ENCODE results near the gene MAP3K1. TPM values are rescaled to one million over a fixed set of nuclear protein-coding genes. Genes with fewer than 3 reads are reported as not detected.
"Not testable (repeated sequence)": the region's sequence is repeated elsewhere in the genome, so short reads cannot be mapped to it uniquely, and the experiment has no call there.

MAP3K1 gene
- total RNA-seq, 2 experiments from 2014 or later, result 20.5 to 20.6 TPM

DNA sequence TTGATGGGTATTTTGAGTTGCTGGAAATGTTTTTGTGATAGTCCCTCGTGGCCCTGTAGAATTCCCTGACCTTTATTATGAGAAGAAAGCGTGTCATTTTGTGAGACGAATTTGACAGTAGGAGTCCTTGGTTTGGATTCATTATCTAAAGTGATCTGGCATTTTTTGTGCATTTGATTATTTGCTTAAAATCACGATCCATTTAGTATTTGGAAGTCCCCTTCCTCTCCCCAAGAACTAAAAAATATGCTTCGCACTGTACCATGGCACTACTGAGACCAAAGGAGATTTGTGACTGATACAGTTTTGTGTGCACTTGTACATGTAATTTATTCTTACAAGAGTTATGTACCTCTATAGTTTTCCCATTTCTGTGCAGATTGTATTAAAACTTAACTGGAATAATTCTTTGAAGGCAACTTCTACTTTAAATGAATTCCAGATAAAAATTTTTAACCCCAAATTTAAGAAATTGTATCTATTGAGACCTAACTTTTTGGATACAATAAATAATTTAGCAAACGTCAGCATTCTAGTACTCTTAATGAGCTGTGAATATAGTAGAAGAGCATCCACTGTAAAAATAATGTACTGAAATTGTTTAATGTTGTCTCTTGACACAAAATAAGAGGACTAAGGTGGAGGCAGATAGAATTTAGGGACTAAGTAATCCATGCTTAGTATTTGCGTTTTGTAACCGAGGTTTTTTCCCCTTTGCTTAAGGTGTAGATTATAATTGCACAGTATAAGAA, 2.1 kb downstream of the MAP3K1 start:
- H3K9me3 Mint-ChIP-seq, result no peaks in the 10 kb centered on the region
- H3K4me3 Mint-ChIP-seq, result peak overlapping the region; percentile 81
- peak overlapping the region; percentile 88 for H3K27ac Mint-ChIP-seq
- ChIA-PET CTCF (interaction anchor here (1.3 kb wide), 1 partner anchor 547 kb away, joined by 4 read pairs; no protein-coding TSS in a partner anchor), POLR2A (no interaction called here)
- H3K27me3 Mint-ChIP-seq, result no peaks in the 10 kb centered on the region
- peaks cover 52% of the 10 kb centered on the region for H3K4me1 Mint-ChIP-seq (ENCODE audit: low read depth)
- H3K36me3 Mint-ChIP-seq, result no peaks in the 10 kb centered on the region
- intact Hi-C loops (cut with micrococcal nuclease), result loop anchor here (1.0 to 10.0 kb wide), 8 partner anchors 12 to 673 kb away; partner anchors contain the start of genes MIER3 and SETD9
- DNase-seq, result no peak

DNA sequence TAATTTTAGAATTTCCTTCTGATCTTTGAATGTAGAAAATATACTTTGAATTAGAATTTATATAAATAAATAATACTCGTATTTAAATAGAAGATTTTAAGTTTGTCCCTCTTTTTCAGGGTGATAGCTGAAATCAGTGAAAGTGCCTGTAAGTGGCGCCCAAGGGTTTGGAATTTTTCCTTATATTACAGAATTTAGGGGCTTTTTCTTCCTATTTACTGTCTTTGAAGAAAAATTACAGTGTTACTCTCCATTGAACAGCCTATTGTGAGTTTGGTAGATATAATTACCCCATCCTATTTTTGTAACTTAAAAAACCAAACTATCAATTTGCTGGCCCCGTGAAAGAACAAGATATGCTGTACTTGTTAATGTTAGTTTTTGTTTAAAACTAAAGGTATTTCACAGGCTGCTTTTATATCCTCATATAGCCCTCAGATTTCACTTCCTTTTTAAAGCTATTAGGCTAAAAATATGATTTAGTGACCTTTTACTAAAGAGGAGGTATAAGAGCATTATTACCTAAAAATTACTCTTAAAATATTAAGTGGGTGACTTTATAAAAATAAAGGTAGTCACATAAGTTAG, 3.2 kb downstream of the MAP3K1 start:
- peaks cover 55% of the 10 kb centered on the region for H3K4me1 Mint-ChIP-seq (ENCODE audit: low read depth)
- no peaks in the 10 kb centered on the region for H3K9me3 Mint-ChIP-seq
- intact Hi-C loops (cut with micrococcal nuclease), result loop anchor here (5.0 to 10.0 kb wide), 6 partner anchors 81 to 674 kb away; partner anchors contain the start of genes MIER3 and SETD9
- peak overlapping the region; percentile 83 for H3K27ac Mint-ChIP-seq
- DNase-seq, result no peak
- H3K4me3 Mint-ChIP-seq, result peak overlapping the region; percentile 72
- H3K36me3 Mint-ChIP-seq, result no peaks in the 10 kb centered on the region
- ChIA-PET POLR2A (no interaction called here), CTCF (interaction anchor here (1.2 to 1.7 kb wide), 3 partner anchors 9 to 548 kb away, joined by 5 to 7 read pairs (median 6); no protein-coding TSS in a partner anchor)
- no peaks in the 10 kb centered on the region for H3K27me3 Mint-ChIP-seq

DNA sequence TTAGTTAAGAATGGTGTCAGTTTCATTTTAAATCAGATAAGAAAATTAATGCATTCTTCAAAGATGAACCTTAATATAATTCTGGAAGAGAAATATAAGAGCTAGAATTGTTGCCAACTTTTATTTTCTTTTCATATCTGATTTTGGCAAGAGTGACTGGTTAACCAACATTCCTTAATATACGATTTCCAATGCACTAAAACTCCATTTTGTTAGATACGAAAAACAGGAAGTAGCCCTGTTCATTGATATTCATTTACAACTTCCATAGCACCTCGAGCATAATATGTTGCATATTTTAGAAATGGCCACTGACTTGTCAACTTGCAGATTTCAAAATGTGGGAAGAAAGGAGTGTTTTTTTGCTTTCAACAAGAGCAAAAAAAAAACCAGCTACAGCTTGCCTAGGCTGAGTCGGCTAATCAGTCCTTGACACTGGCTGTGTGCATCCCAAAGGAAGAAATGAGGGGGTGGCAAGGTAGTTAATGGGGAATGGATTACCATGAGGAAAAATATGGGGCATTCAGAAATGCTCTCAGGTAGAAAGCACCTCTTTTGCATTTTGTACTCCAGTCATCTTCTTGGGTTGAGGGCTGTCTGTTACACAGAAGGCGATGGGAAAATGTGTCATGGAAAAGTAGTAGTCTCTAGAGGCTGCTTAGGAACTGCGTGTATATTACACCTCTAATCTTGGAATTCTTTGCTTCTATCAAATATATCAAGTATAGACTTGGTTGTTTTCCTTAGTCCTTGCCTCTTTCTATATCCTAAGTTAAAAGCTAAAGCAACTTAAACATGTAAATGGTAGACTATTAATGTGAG, 3.9 kb downstream of the MAP3K1 start:
- peaks cover 54% of the 10 kb centered on the region for H3K4me1 Mint-ChIP-seq (ENCODE audit: low read depth)
- no peaks in the 10 kb centered on the region for H3K9me3 Mint-ChIP-seq
- H3K27ac Mint-ChIP-seq, result peak overlapping the region; percentile 83
- intact Hi-C loops (cut with micrococcal nuclease), result loop anchor here (5.0 to 10.0 kb wide), 6 partner anchors 82 to 674 kb away; partner anchors contain the start of genes MIER3 and SETD9
- ChIA-PET CTCF (interaction anchor here (1.2 to 1.7 kb wide), 3 partner anchors 8 to 549 kb away, joined by 5 to 7 read pairs (median 6); no protein-coding TSS in a partner anchor), POLR2A (interaction anchor here (0.6 to 1.4 kb wide), 2 partner anchors 16 to 650 kb away, joined by 3 to 4 read pairs; no protein-coding TSS in a partner anchor)
- no peaks in the 10 kb centered on the region for H3K36me3 Mint-ChIP-seq
- peak overlapping the region; percentile 72 for H3K4me3 Mint-ChIP-seq
- no peaks in the 10 kb centered on the region for H3K27me3 Mint-ChIP-seq
- DNase-seq, result no peak

DNA sequence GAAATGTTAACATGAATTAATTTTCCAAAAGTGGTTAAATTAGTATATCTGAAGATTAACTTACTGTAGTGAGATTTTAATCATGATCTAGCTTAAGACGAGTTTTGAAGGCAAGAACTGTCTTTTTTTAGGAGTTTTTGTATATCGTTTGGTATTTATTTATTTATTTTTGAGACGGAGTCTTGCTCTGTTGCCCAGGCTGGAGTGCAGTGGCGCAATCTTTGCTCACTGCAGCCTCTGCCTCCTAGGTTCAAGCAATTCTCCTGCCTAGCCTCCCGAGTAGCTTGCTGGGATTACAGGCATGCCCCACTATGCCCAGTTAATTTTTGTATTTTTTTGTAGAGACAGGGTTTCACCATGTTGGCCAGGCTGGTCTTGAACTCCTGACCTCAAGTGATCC, 6.5 kb downstream of the MAP3K1 start:
- peaks cover 77% of the 10 kb centered on the region for H3K4me1 Mint-ChIP-seq (ENCODE audit: low read depth)
- POLR2A ChIA-PET, H3K9me3 Mint-ChIP-seq, H3K36me3 Mint-ChIP-seq, H3K4me3 Mint-ChIP-seq, H3K27ac Mint-ChIP-seq, CTCF ChIA-PET, DNase-seq, H3K27me3 Mint-ChIP-seq: not testable (repeated sequence)
- intact Hi-C loops (cut with micrococcal nuclease), result loop anchor here (10.0 kb wide), 1 partner anchor 827 kb away; the partner anchor contains the start of gene IL6ST

DNA sequence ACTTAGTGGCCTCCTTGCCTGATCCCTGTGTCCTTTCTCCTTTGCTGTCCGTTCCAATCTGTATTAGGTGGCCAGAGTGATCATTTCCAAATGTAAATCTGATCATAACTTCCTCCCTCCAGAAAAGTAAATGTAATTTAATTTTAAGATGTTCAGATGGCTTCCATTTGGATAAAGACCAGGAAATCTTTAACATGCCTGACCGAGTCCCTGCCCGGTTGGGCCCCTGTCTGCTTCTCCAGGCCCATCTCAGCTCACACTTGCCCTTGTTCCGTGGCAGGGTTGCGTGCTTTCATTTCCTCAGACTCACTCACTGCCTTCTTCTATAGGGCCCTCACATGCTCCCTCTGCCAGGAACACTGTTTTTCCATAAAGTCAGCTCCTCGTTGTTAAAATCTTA, 7.6 kb downstream of the MAP3K1 start:
- ChIA-PET CTCF (interaction anchor here (1.1 to 1.3 kb wide), 2 partner anchors 11 to 16 kb away, joined by 4 read pairs; no protein-coding TSS in a partner anchor), POLR2A (interaction anchor here (0.5 kb wide), 1 partner anchor 495 kb away, joined by 3 read pairs; no protein-coding TSS in a partner anchor)
- DNase-seq, result no peak
- Mint-ChIP-seq H3K4me1 (ENCODE audit: low read depth) (peaks cover 81% of the 10 kb centered on the region), H3K27ac (peak overlapping the region; percentile 39), H3K36me3 (no peaks in the 10 kb centered on the region), H3K27me3 (no peaks in the 10 kb centered on the region), H3K9me3 (no peaks in the 10 kb centered on the region), H3K4me3 (peak overlapping the region; percentile 2)
- intact Hi-C loops (cut with micrococcal nuclease), result loop anchor here (10.0 kb wide), 1 partner anchor 828 kb away; the partner anchor contains the start of gene IL6ST

DNA sequence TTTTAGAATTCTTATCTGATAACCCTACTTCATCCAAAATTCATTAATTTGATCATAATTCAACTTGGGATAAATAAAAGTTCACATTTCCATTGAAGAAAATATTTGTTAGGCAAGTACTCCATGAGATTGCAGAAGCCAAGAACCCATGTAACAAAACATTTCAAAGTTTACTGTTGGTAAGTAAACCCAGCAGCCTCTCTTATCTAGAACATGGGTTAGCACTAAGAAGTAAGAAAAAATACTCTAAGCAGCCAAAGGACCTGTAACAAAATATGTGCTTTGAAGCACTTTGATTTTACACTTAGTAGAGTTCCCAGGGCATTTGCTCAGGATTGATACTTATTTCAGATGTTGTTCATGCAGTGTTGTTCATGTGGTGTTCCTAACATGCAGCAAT, 8.7 kb downstream of the MAP3K1 start:
- CTCF ChIA-PET, result interaction anchor here (1.1 to 1.3 kb wide), 2 partner anchors 10 to 15 kb away, joined by 4 read pairs; no protein-coding TSS in a partner anchor
- intact Hi-C loops (cut with micrococcal nuclease), result loop anchor here (10.0 kb wide), 1 partner anchor 829 kb away; the partner anchor contains the start of gene IL6ST
- POLR2A ChIA-PET, result no interaction called here
- Mint-ChIP-seq H3K9me3 (no peaks in the 10 kb centered on the region), H3K4me3 (no peak overlapping the region), H3K27me3 (no peaks in the 10 kb centered on the region), H3K4me1 (ENCODE audit: low read depth) (peaks cover 86% of the 10 kb centered on the region), H3K27ac (peak overlapping the region; percentile 34), H3K36me3 (no peaks in the 10 kb centered on the region)
- DNase-seq, result no peak

DNA sequence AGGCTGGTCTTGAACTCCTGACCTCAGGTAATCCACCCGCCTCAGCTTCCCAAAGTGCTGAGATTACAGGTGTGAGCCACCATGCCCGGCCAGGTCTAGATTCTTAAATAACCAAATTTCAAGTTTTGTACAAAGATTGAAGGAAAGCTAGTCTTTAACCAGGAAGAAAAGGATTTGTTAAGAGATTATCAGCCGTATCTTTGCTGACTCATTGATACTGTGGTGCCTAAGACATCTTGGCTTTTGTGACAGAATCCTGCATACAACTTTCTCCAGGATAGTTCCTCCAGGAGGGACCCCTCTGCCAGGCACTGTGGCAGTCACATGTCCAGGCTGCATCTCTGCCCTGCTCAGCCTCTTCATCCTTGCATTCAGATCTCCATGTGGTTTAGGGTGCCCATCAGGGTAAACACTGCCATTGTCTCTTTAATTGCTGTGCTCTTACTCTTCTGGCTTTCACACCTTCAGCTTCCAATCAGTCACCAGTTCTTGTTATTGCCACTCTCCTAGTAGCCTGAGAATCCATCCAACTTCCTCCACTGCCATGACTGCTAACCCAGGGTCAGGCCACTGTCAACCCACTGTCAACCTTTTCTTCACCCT, 10.0 kb downstream of the MAP3K1 start:
- Mint-ChIP-seq H3K36me3 (no peaks in the 10 kb centered on the region), H3K27ac (peak overlapping the region; percentile 6), H3K4me3 (no peak overlapping the region), H3K9me3 (no peaks in the 10 kb centered on the region), H3K27me3 (no peaks in the 10 kb centered on the region), H3K4me1 (ENCODE audit: low read depth) (peaks cover 89% of the 10 kb centered on the region)
- ChIA-PET CTCF (interaction anchor here (5.9 kb wide), 1 partner anchor 12 kb away, joined by 46 read pairs; no protein-coding TSS in a partner anchor), POLR2A (interaction anchor here (1.4 kb wide), 1 partner anchor 13 kb away, joined by 4 read pairs; no protein-coding TSS in a partner anchor)
- DNase-seq, result no peak
- intact Hi-C loops (cut with micrococcal nuclease), result loop anchor here (10.0 kb wide), 1 partner anchor 831 kb away; the partner anchor contains the start of gene IL6ST

DNA sequence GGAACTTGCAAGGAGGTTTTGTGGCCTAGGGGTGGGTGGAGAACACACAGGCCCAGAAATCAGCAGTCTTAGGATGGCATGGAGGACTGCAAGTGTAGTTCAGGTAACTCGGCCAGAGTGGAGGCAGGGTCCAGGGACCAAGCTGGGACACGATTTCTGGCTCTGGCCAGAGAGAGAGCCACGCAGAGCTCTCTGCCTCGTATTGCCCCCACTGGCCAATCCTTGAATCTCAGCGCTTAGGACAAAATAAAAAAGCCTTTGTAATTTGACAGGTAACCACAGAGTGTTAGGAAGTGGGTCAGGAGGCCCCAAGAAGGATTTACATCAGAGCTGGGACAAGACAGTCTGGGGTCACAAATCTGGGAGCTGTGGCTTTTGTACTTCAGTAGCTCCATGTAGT, 11.7 kb downstream of the MAP3K1 start:
- CTCF ChIA-PET, result interaction anchor here (0.6 to 5.9 kb wide), 8 partner anchors 8 to 562 kb away, joined by 3 to 46 read pairs (median 4); no protein-coding TSS in a partner anchor
- Mint-ChIP-seq H3K4me1 (ENCODE audit: low read depth) (peaks cover 90% of the 10 kb centered on the region), H3K27me3 (no peaks in the 10 kb centered on the region), H3K36me3 (no peaks in the 10 kb centered on the region), H3K27ac (peak overlapping the region; percentile 80), H3K4me3 (peak overlapping the region; percentile 2), H3K9me3 (no peaks in the 10 kb centered on the region)
- intact Hi-C loops (cut with micrococcal nuclease), result loop anchor here (10.0 kb wide), 1 partner anchor 832 kb away; the partner anchor contains the start of gene IL6ST
- POLR2A ChIA-PET, result interaction anchor here (1.0 to 1.7 kb wide), 3 partner anchors 8 to 238 kb away, joined by 3 to 4 read pairs (median 3); no protein-coding TSS in a partner anchor
- peak; percentile 25 for DNase-seq

DNA sequence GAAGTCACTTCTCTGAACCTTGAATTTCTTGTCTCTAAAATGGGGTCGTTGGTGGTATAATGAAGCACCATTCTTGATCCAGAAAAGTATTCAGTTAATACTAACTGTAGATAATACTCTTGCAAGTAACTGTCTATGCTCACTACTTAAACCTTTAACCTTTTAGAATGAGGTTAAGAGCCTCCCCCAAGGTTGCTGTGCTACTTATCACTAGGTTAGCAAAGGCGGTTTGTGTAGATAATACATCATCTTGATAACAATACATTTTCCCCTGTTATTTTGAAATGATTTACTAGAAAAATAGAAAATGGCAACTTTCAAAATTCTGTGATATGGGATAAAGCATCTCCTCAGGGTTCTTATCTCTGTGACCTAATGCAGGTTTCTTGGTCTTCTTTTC, 12.6 kb downstream of the MAP3K1 start:
- no peak overlapping the region for H3K4me3 Mint-ChIP-seq
- peak overlapping the region; percentile 61 for H3K27ac Mint-ChIP-seq
- ChIA-PET CTCF (interaction anchor here (0.6 to 5.9 kb wide), 5 partner anchors 9 to 833 kb away, joined by 5 to 46 read pairs (median 7); no protein-coding TSS in a partner anchor), POLR2A (interaction anchor here (0.7 to 1.0 kb wide), 2 partner anchors 15 to 239 kb away, joined by 3 to 5 read pairs; no protein-coding TSS in a partner anchor)
- no peaks in the 10 kb centered on the region for H3K27me3 Mint-ChIP-seq
- no peaks in the 10 kb centered on the region for H3K9me3 Mint-ChIP-seq
- no peaks in the 10 kb centered on the region for H3K36me3 Mint-ChIP-seq
- intact Hi-C loops (cut with micrococcal nuclease), result loop anchor here (2.0 to 10.0 kb wide), 2 partner anchors 21 to 833 kb away; partner anchors contain the start of gene IL6ST
- DNase-seq, result no peak
- H3K4me1 Mint-ChIP-seq (ENCODE audit: low read depth), result peaks cover 90% of the 10 kb centered on the region

DNA sequence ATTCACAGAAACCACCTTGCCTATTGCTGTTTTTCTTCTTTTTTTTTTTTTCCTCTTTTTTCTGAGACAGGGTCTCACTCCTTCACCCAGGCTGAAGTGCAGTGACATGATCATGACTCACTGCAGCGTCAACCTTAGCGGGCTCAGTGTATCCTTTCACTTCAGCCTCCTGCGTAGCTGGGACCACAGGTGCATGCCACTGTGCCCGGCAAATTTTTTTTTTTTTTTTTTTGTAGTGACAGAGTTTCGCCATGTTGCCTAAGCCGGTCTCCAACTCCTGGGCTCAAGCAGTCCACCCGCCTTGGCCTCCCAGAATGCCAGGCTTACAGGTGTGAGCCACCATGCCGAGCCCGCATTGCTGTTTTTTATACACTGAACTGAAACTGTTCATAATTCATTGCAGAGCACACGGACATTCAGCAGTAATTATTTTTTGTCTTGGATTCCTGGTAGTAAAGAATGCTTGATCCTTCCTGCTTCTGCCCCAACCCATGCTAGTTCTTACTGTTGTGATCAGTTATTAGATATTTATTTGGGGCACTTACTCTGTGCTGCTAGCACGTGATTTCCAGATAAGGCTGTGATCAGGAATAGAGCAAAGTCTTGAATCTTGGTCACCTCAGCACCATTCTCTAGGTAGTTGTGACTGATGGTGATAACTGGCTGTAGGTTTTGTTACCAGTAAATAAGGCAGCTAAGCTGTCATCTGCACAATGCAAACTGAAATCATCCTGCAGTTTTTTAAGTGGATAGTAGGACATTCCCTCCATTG, 14.0 kb downstream of the MAP3K1 start:
- peaks cover 91% of the 10 kb centered on the region for H3K4me1 Mint-ChIP-seq (ENCODE audit: low read depth)
- intact Hi-C loops (cut with micrococcal nuclease), result loop anchor here (1.0 to 10.0 kb wide), 3 partner anchors 12 to 835 kb away; partner anchors contain the start of gene IL6ST
- no peaks in the 10 kb centered on the region for H3K36me3 Mint-ChIP-seq
- CTCF ChIA-PET, result interaction anchor here (0.7 to 5.9 kb wide), 4 partner anchors 8 to 559 kb away, joined by 3 to 46 read pairs (median 4); no protein-coding TSS in a partner anchor
- peak overlapping the region; percentile 92 for H3K27ac Mint-ChIP-seq
- peak; percentile 81 for DNase-seq
- POLR2A ChIA-PET, result interaction anchor here (0.6 to 0.8 kb wide), 2 partner anchors 9 to 40 kb away, joined by 4 to 7 read pairs; no protein-coding TSS in a partner anchor
- H3K27me3 Mint-ChIP-seq, result no peaks in the 10 kb centered on the region
- no peaks in the 10 kb centered on the region for H3K9me3 Mint-ChIP-seq
- H3K4me3 Mint-ChIP-seq, result peak overlapping the region; percentile 78
